Measurements from ENCODE around the gene KAT2A. TPM values are rescaled to one million over a fixed set of nuclear protein-coding genes. Genes with fewer than 3 reads are reported as not detected.

KAT2A gene
- total RNA-seq, 1 donor from 2014 or later, result 63.1 TPM

DNA sequence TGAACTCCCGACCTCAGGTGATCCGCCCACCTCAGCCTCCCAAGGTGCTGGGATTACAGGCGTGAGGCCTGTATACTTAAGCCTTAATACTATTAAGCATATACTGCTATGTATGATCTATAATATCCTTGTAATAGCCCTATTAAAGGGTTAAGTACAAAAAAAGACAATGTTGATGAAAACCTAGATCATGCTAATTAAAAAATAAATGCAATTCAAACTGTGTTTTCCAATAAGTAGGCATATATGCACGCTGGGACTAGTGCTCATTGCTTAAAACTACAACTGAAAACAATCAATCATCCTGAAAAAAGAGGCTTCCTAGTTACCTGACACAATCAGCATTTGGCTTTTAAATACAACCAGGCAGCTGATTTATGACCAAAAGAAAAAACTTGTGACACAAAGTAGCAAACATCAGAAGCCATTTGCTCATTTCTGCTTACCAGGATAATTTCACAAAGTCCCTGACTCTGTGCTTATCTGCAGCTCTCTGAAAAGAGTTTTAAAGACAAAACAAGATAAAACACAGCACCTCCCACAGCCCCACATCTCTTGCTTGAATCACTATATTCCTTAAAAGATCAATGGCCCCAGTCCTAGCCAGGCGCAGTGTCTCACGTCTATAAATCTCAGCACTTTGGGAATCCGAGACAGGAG, 34.0 kb downstream of the KAT2A start:
- H3K9me3 ChIP-seq, result no peaks in the 10 kb centered on the region
- no peak for DNase-seq (ENCODE audit: extremely low spot score in 2 of 2)
- intact Hi-C loops (cut with DNase I), result no loop called here
- H3K4me1 ChIP-seq, result no peaks in the 10 kb centered on the region
- H3K27ac ChIP-seq, result no peak overlapping the region
- no peak for TF ChIP-seq POLR2A (IDR thresholded peaks at IDR 0.05)
- TF ChIP-seq POLR2AphosphoS5 (IDR thresholded peaks at IDR 0.05; ENCODE audit: insufficient read depth in 1 of 2, low read depth in 1 of 2), result no peak
- TF ChIP-seq, protein P1, sequence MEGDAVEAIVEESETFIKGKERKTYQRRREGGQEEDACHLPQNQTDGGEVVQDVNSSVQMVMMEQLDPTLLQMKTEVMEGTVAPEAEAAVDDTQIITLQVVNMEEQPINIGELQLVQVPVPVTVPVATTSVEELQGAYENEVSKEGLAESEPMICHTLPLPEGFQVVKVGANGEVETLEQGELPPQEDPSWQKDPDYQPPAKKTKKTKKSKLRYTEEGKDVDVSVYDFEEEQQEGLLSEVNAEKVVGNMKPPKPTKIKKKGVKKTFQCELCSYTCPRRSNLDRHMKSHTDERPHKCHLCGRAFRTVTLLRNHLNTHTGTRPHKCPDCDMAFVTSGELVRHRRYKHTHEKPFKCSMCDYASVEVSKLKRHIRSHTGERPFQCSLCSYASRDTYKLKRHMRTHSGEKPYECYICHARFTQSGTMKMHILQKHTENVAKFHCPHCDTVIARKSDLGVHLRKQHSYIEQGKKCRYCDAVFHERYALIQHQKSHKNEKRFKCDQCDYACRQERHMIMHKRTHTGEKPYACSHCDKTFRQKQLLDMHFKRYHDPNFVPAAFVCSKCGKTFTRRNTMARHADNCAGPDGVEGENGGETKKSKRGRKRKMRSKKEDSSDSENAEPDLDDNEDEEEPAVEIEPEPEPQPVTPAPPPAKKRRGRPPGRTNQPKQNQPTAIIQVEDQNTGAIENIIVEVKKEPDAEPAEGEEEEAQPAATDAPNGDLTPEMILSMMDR (IDR thresholded peaks at IDR 0.05), result no peak
- H3K27me3 ChIP-seq, result no peaks in the 10 kb centered on the region
- H3K36me3 ChIP-seq, result no peaks in the 10 kb centered on the region
- H3K4me3 ChIP-seq, result no peak overlapping the region

- H3K4me1 ChIP-seq, result no peaks in the 10 kb centered on the region
- intact Hi-C loops (cut with DNase I), result no loop called here
- no peak for DNase-seq (ENCODE audit: extremely low spot score in 2 of 2)
- H3K27me3 ChIP-seq, result no peaks in the 10 kb centered on the region
- TF ChIP-seq POLR2AphosphoS5 (IDR thresholded peaks at IDR 0.05; ENCODE audit: insufficient read depth in 1 of 2, low read depth in 1 of 2) (no peak), POLR2A (IDR thresholded peaks at IDR 0.05) (no peak)
- TF ChIP-seq, protein P1 (IDR thresholded peaks at IDR 0.05), result no peak
- no peaks in the 10 kb centered on the region for H3K9me3 ChIP-seq
- H3K36me3 ChIP-seq, result no peaks in the 10 kb centered on the region
- no peak overlapping the region for H3K4me3 ChIP-seq
- H3K27ac ChIP-seq, result no peak overlapping the region
These were observed 39.5 kb downstream of the KAT2A start for GRCh38 chr17:42081516-42082129.

- H3K4me3 ChIP-seq, result no peak overlapping the region
- no peaks in the 10 kb centered on the region for H3K9me3 ChIP-seq
- DNase-seq (ENCODE audit: extremely low spot score in 2 of 2), result no peak
- H3K27ac ChIP-seq, result no peak overlapping the region
- no peaks in the 10 kb centered on the region for H3K27me3 ChIP-seq
- H3K4me1 ChIP-seq, result no peaks in the 10 kb centered on the region
- TF ChIP-seq, protein P1 (IDR thresholded peaks at IDR 0.05), result no peak
- no peak for TF ChIP-seq POLR2AphosphoS5 (IDR thresholded peaks at IDR 0.05; ENCODE audit: insufficient read depth in 1 of 2, low read depth in 1 of 2)
- TF ChIP-seq POLR2A (IDR thresholded peaks at IDR 0.05), result no peak
- H3K36me3 ChIP-seq, result no peaks in the 10 kb centered on the region
- intact Hi-C loops (cut with DNase I), result no loop called here
These were observed 41.6 kb downstream of the KAT2A start for GRCh38 chr17:42079541-42079940.

- Histone ChIP-seq H3K4me1 (no peaks in the 10 kb centered on the region), H3K4me3 (no peak overlapping the region), H3K9me3 (no peaks in the 10 kb centered on the region), H3K36me3 (no peaks in the 10 kb centered on the region), H3K27me3 (no peaks in the 10 kb centered on the region), H3K27ac (no peak overlapping the region)
- DNase-seq (ENCODE audit: extremely low spot score in 2 of 2), result no peak
- intact Hi-C loops (cut with DNase I), result no loop called here
- TF ChIP-seq POLR2AphosphoS5 (IDR thresholded peaks at IDR 0.05; ENCODE audit: insufficient read depth in 1 of 2, low read depth in 1 of 2) (no peak), POLR2A (IDR thresholded peaks at IDR 0.05) (no peak)
- TF ChIP-seq, protein P1 (IDR thresholded peaks at IDR 0.05), result no peak
These were observed 42.6 kb downstream of the KAT2A start for GRCh38 chr17:42078396-42079043.

GRCh38 chr17:42077755-42078154, 43.4 kb downstream of the KAT2A start:
- H3K36me3 ChIP-seq, result no peaks in the 10 kb centered on the region
- H3K4me3 ChIP-seq, result no peak overlapping the region
- H3K4me1 ChIP-seq, result no peaks in the 10 kb centered on the region
- no peak overlapping the region for H3K27ac ChIP-seq
- TF ChIP-seq, protein P1 (IDR thresholded peaks at IDR 0.05), result no peak
- TF ChIP-seq POLR2A (IDR thresholded peaks at IDR 0.05) (no peak), POLR2AphosphoS5 (IDR thresholded peaks at IDR 0.05; ENCODE audit: insufficient read depth in 1 of 2, low read depth in 1 of 2) (no peak)
- H3K27me3 ChIP-seq, result peaks cover 1% of the 10 kb centered on the region
- intact Hi-C loops (cut with DNase I), result no loop called here
- DNase-seq (ENCODE audit: extremely low spot score in 2 of 2), result no peak
- H3K9me3 ChIP-seq, result no peaks in the 10 kb centered on the region
